ENCODE data around the gene TMA7B.

The TMA7B gene

DNA sequence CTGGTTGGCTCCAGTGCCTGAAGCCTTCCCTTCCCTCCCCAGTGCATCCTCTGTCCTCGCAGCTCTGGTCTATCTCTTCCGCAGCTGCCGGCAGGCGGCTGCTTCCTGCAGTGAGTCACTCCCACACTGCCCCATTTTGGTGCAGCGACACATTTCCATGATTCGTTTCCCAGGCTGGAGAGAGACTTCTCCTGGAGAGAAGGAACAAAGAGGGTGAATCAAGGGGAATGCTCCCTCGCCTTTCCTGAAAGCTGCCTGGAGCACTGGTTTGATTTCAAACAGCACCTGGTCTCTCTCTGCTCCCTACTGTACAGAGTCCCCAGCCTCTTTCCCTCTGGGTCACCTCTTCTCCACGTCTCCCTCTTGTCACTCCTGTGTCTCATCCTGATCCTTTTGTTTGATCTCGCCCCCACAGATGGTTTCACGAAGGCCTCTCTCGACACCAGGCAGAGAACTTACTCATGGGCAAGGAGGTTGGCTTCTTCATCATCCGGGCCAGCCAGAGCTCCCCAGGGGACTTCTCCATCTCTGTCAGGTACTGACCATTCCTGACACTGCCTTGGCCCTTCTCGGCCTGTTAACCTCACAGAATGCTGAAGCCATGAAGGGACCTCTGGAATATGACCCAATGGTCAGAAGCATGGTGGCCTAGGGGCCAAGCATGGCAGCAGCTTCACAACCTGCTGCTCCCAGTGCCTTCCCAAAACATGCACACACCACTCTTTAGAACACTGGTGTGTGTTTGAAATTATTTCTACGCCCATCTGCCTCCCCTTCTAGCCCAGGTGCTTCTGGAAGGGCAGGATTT, at the start of gene TMA7B:
TSS of gene TMA7B (plus strand) at position 758 of the 808 bp plus-strand sequence. CDS start 3,978 bp downstream, outside the sequence.
- DNase-seq (ENCODE audit: low read depth in 3 of 3) = no peak

DNA sequence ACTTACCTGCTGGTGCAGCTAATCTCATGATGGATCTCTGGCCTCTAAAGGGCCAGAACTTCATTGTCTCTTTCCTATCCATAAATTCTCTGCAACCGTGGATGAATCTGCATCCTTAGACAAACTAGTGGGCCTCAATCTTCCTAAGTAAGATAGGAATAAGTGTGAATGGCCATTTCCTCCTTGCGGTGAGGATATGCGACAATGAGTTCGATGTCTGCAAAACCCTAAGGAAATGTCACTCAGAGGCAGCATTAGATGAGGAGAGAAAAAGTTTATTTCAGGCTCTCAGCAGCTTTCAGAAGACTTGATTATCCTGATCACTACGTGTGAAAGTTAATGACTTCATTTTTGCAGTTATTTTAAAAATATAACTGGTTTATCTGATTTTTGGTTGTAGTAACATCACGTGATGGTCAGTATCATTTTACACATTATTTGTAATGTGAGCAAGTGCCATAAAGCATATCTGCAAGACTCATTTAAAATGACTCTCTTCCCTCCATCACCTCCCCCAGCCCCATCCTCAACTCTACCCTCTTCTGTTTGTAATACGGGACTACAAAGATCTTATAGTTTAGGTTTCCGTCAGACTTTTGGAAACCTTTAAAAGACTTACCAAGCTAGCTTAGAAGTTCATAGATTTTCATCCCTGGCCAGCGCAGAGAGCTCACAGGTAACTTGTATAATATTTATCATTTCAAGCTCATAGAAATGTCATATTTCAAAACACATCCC, 49.2 kb upstream of the TMA7B start:
- DNase-seq (ENCODE audit: low read depth in 3 of 3) = no peak

DNA sequence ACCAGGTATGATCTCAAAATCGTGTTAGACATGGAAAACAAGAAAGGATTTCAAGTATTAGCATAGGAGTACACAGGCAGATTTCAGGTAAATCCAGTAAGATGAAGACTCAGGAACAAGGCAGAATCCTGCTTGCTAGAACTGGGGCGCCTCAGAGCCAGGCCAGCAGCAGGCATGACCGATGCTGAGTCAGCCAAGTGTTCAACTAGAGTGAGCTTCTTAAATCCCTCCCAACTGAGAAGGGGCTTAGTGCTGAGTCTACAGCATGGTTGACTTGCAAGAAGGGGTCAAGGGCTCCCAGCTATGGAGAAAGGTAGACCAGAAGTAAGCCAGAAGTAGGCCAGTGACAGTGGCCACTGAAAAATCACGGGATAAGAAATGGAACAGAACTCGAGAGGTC, 46.9 kb upstream of the TMA7B start:
- no peak for DNase-seq (ENCODE audit: low read depth in 3 of 3)

DNA sequence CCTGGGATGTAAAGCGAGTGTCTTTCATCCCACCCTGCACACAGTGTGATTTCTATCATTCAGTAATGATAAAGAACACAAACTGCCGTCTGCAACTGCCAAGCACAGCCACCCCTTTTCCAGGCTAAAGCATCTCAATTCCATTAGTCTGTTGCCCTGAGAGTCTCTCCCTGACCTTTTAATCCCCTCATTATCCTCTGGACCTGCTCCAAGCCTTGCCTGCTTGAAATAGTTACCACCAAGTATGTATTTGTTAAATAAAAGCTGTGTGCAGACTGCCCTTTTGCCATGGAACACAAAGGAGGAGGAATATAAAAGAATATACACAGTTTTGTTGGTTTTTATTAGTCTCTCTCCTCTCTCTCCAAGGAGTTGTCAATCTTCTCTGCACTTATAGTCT, 46.3 kb upstream of the TMA7B start:
- DNase-seq (ENCODE audit: low read depth in 3 of 3) = no peak

DNA sequence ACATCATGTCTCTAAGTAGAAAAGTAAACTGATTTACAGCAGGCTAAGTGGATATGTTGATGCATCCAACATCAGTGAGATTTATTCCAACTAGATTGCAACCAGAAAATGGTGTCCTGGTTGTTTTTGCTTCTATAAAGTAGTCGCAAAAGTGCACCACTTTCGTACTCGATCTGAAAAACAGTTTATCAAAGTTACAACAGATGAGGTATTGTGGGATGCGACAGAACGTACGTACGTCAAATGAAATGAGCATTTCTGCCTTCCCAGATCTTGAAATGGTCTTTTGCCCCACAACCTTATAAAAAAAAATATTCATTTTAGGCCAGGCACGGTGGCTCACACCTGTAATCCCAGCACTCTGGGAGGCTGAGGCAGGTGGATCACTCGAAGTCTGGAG, 45.6 kb upstream of the TMA7B start:
- DNase-seq (ENCODE audit: low read depth in 3 of 3) = no peak

DNA sequence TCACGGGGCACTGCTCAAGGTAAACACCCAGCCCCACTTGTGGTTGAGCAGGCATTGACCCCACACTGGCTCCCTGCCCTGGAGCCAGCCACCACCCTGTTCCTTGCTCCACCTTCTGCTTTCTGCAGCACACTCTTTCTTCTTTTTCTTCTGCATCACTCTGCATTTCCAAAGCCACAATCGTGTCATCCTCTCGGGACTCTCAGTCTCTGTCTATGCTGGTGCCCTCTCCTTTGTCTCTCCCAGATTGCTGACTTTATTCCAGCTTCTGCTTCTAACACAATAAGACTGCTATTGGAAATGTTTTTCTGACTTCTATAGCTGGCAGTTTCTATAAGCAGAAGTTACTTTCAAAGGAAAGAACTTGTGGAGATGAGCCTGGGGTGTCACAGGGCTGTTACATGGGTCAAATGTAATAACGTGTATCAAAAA, 44.9 kb upstream of the TMA7B start:
- DNase-seq (ENCODE audit: low read depth in 3 of 3) = no peak

DNA sequence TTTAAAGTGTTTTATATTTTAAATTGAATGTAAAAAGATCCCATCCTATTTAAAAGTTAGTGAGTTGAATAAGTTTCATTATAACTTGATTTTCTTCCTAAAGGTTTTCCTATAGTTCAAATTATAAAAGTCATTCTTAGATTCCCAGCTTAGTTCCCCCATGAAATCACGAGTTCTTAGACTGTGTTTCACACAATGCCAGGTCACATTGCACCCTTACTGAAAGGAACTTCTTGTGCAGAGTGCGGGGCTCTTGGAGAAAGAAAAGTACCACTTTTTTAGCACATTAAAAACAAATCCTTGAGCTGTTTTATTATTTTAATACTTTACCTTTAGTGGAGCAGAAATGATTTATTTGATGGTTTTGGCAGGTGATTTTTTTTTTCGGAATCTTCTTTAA, 43.7 kb upstream of the TMA7B start:
- no peak for DNase-seq (ENCODE audit: low read depth in 3 of 3)

DNA sequence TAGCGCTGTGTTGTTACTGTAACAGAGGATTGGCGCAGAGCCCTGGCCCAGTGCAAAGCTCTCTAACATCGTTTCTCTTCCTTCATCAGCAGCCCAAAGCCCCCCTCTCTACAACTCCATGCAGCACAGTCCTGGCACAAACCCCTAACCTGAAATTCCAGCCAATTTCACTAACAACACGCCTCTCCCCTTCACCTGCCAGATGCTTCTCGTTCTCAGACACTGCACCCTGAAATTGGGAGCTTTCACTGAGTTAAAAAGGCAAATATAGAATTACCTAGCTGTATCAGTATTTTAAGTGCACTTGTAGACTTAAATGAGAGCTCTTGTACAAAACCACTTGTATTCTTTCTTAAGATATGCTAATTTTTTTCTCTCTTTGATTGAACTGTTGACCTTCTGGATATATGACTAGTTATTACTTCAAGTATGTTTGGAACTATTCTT, 43.0 kb upstream of the TMA7B start:
- DNase-seq (ENCODE audit: low read depth in 3 of 3) = no peak

DNA sequence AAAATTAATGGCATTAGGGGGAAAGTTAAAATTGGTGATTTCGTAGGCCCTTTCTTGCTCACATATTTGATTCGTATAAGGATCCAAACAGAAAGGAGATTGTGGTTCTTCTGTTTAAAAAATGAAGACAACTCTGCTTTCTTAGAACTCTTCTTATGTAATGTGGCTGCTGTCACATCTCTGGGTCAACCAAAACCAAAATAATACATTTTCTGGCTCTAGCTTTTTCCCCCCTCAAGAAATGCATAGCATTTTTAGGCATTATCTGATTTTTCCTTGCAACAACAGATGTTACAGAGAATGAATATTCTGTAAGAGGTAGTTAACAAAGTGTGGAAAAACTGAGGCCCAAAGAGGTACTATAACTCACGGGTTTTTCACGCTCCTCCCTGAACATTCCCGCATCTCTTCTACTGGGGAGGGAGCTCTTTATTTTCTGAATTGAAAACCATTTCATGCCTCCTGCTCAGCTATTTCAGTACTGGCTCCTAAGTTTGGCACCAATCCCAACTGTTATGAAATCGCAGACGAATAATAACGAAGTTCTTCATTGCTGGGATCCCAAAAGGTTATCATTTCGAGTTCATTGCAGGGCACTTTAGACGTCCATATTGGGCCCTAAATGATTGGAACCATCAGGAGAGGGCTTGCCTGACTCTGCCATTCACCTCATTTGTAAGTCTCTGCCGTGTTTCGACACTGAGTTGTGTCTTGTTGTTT, 42.3 kb upstream of the TMA7B start:
- no peak for DNase-seq (ENCODE audit: low read depth in 3 of 3)

DNA sequence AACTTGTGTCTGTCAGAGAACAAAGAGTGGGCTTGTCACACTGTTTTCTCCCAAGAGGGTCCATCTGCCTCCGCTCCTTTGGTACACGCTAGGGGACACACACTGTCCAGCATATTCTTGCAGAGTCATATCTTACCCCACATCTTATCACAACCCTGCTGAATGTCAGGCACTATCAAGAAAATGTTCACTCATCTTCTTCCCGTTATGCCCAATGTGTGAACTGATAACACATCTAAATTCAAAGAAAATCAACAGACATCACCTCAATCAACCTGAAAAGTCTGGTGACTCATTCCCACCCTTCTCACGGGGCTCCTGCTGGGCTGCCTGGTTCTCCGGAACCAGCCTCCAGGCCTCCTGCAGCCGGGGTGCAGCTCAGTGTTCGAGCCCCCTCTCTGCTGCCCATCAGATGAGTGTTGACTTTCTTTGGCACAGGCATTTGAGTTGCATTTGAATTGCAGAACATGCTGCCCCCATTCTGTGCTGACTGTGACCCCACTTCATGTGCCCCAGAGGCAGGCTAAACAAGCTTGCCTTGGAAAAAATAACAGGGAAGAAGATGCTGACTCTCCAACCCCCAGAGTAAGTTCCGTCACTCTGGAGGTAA, 40.0 kb upstream of the TMA7B start:
- DNase-seq (ENCODE audit: low read depth in 3 of 3) = peak in 1 of 3 experiments; percentile 52

DNA sequence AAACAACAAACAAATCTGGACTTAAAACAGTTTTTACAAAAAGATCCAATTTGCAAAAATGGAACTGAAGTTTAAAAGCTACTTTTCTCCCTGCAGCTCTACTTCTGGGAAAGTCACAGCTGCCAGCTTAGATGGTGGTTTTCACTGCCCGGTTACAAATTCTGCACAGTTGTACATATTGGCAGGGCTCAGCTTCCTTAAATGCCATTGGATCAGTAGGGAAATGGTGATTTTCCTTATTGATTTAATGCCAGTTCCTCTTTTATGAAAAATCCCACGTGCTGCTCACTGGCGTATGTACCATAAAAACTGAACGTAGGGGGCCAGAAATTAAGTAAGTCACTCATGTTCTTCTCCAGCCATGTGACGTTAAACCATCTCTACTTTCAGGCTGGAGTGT, 36.5 kb upstream of the TMA7B start:
- no peak for DNase-seq (ENCODE audit: low read depth in 3 of 3)

DNA sequence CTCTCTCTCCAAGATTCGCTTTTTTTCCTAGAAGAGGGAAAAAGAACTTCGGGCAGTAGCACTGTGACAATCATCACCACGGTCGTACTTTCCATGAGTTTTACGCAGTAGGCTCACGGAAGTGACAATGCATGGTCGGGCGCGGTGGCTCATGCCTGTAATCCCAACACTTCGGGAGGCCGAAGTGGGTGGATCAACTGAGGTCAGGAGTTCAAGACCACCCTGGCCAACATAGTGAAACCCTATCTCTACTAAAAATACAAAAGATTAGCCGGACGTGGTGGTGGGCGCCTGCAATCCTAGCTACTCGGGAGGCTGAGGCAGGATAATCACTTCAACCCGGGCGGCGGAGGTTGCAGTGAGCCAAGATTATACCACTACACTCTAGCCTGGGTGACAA, 35.9 kb upstream of the TMA7B start:
- DNase-seq (ENCODE audit: low read depth in 3 of 3) = no peak

DNA sequence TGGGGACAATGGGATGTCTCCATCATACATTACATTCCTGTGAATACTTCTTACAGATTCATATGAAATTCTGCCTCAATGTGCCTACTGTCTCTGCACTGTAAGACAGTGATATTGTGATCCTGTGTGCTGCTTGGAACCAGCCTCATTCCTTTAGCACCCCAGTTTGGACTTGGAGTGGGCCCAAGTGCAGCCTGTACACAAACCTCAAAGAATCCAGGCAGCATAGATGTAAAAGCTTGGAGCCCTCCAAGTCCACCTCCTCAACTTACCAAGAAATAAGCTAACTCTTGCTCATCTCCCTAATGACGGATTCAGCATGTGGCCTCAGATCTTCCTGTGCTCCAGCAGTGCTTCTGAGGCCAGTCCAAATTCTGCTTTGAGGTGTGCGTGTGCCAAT, 34.9 kb upstream of the TMA7B start:
- DNase-seq (ENCODE audit: low read depth in 3 of 3) = no peak

DNA sequence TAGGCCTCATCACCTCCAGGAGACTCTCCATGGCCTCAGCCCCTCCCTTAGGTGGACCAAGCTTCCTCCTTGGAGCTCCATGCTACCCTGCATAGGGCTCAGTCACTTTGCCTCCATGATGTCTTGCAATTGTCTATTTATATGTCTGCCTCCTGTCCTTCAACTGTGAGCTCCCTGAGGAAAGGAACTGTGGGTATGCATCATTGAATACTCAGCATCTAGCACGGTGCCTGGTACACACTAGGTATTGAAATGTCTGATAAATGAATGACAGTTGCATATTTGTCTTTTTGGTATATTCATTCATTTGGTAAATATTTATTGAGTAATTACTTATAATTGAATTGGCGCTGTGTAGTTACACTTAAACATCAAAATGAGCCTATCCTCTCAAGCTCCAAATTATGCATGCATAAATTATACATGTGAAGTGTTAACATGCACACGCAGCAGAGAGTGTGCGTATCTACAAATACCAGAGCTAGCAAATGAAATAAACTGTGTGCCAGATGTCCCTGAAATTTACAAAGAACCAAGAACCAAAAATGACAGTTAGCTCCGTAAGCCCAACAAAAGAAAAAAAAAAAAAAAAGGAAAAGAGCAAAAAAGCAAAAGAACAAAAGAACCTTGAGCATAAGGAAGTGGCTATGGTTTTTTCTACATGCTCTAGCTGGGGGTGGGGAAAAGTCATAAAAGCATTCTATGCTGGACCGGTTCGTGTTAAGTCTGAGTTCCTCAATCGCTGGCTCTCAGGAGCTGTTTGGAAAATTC, 34.1 kb upstream of the TMA7B start:
- no peak for DNase-seq (ENCODE audit: low read depth in 3 of 3)

DNA sequence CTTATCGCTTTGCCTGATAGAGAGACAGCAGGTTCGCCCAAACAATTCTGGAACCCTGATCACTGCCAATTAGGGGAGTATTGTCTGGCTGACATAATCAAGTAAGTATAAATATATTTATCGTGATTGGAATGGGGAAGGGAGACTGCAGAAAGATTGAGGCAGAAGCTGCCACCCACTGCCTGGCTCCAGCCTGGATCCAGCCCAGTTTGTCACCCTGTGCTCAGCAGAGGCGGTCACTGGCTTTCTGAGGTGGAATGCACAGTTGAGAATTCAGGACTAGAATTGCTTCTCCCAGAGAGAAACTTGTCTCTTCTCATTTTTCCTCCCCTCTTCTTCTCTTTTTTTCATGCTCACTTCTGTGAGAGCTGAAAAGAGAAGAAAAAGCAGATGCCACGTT, 33.4 kb upstream of the TMA7B start:
- DNase-seq (ENCODE audit: low read depth in 3 of 3) = no peak

DNA sequence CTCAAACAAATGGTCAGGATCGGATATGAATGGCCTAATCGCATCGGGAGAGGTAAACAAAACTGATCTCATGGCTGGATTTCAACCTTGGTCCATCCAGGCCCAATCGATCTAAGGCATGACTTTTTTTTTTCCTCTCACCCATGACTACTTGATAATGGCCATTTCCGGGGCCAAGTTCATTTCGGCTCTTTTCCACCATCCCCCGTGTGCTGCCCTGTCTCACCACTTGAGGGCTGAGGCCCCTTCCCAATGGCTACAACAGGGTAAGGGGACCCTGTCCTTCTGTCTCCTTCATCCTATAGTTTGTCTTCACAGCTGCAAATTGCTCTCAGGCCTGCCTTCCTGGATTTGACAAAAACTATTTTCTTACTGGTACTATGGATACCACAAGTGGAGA, 32.7 kb upstream of the TMA7B start:
- no peak for DNase-seq (ENCODE audit: low read depth in 3 of 3)

DNA sequence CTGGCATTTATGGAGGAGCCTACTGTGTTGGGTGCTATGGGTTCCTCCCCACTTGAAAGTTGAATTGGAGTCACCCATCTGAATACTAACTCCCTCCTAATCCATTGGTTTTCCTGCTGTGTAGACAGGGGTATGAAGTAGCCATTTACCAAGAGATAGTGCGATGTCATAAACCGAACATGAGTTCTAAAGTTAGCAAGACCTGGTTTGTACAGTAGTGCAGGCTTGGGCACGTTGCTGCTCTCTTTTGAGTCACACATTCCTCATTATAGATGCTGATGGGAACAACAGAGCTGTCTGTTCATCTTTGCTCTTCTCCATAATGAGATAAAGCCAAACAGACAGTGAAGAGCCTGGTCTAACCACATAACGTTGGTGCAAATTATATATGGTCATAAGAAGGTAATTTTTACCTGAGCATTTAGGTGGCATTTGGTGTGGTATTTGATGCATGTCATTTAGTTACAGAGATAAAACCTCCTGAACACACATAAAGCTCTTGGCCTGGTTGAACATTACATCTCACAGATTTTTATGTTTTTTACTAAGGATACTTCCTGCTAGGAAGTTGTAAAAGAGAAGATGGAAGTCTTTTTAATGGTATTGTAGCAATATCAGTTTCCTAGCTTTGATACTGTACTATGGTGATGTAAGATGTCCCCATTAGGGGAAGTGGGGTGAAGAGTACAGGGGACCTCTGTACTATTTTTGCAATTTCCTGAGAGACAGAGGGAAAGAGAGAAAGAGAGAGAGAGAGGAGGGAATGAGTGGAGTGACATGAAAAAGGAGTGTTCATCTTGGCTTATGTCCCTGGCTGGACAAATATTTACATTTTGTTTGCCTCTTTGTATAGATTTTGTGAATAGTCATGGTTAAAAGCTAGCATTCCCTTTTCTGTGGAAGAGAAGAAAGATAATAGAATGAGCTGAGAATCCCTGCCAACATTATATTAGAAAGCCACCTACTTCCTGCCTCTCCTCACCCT, 31.4 kb upstream of the TMA7B start:
- DNase-seq (ENCODE audit: low read depth in 3 of 3) = no peak

DNA sequence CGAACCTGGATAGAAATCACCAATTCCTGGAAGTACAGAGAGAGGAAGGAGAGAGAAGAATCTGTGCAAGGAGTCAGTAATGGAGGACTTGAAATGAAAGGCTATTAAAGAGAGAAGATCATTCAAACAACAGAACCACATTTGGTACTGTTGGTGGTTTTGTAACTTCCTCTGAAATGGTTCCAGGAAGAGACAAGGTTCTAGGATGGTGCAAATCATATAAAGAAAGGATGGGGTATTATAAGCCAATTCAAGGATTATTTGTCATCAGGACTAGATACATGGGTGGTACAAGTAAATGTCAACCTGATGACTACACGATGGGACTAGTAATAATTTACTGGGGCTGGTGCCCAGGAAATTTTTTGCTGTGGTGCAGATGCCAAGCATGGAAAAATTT, 28.9 kb upstream of the TMA7B start:
- DNase-seq (ENCODE audit: low read depth in 3 of 3) = no peak

DNA sequence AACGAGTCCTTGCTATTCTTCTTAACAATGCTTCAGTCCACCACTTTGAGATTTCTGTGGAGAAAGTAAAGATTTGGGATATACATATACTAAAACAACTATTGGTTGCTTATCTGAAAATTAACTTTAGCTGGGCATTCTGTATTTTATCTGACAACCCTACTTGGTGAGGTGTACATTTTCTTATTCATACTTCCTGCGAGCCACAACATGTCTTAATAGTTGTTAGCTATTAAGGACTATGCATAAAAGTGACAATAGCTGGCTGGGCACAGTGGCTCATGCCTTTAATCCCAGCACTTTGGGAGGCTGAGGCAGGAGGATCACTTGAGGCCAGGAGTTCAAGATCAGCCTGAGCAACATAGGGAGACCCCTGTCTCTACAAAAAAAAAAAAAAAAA, 28.0 kb upstream of the TMA7B start:
- no peak for DNase-seq (ENCODE audit: low read depth in 3 of 3)

Data from stimulated activated CD4-positive, alpha-beta T cell treated with anti-CD3 and anti-CD28 coated beads, TNF-alpha, amount 100 ng/mL, for 4 hours (primary cell).